PC-3 (cell line): ENCODE results near the gene CELF2.

Source experiments
- CTCF ChIP-seq: fragments of 300-600 bp; sonication (generic); conservative IDR thresholded peaks from 2 replicates; pipeline ENCODE4 v1.5.1; 2017; ENCODE audit warnings: antibody characterized with exemption, low read depth, mild to moderate bottlenecking, low read length
- EZH2 ChIP-seq: fragments of 300-600 bp; sonication (generic); IDR thresholded peaks from one replicate; pipeline ENCODE4 v1.6.1; 2017; ENCODE audit warnings: antibody characterized with exemption, mild to moderate bottlenecking, low read length; ENCODE audit not compliant: unreplicated experiment

- TF ChIP-seq CTCF (no peak), EZH2 (no peak)
Measured at GRCh38 chr10:11097686-11098085, 80.0 kb downstream of the CELF2 start.
